H1 (cell line): ENCODE measurements around the gene ADIRF. TPM values are rescaled to one million over a fixed set of nuclear protein-coding genes. Genes with fewer than 3 reads are reported as not detected.

Source experiments
- CTCF ChIA-PET: fragments of 300-600 bp; sonication (Branson Sonifier 250); formaldehyde crosslinking; loops from one replicate; lab custom pipeline; 2021; ENCODE audit not compliant: partially characterized antibody; lab: Charles Lee
- POLR2A ChIA-PET: fragments of 300-600 bp; sonication (Branson Sonifier 250); formaldehyde crosslinking; loops from one replicate; lab custom pipeline; 2021; ENCODE audit warnings: inconsistent platforms; ENCODE audit not compliant: partially characterized antibody; lab: Charles Lee
- DNase-seq, 2 experiments: peaks; one replicate each; pipeline versions ENCODE4 v3.0.0 to v3.0.0-alpha.2; 2010 to 2022; ENCODE audit warnings: low spot score in 2 of 2, low read depth in 1 of 2, mixed read lengths in 1 of 2
- FAIRE-seq: peaks from 2 replicates; lab custom pipeline; 2011; peaks lifted over from hg19 to GRCh38; lab: Jason Lieb, UNC
- H2AFZ ChIP-seq: 2 replicates; pipeline ENCODE4 v1.8.1; 2012; ENCODE audit warnings: low read length, inconsistent platforms
- H2AK5ac ChIP-seq: 2 replicates; pipeline ENCODE4 v1.6.1; 2013; ENCODE audit warnings: low read depth, low read length
- H2BK120ac ChIP-seq: replicated peaks from 2 replicates; pipeline ENCODE3; 2013; ENCODE audit warnings: low read depth, low read length, inconsistent platforms
- H2BK12ac ChIP-seq: 2 replicates; pipeline ENCODE4 v1.6.1; 2013; ENCODE audit warnings: low read depth, low read length
- H2BK15ac ChIP-seq: 2 replicates; pipeline ENCODE4 v1.6.1; 2013; ENCODE audit warnings: low read length
- H2BK20ac ChIP-seq: 2 replicates; pipeline ENCODE4 v1.6.1; 2013; ENCODE audit warnings: low read length
- H2BK5ac ChIP-seq: 2 replicates; pipeline ENCODE4 v1.6.1; 2013; ENCODE audit warnings: low read depth, low read length
- H3K14ac ChIP-seq: 2 replicates; pipeline ENCODE4 v1.6.1; 2013; ENCODE audit warnings: inconsistent platforms; ENCODE audit not compliant: insufficient read length
- H3K18ac ChIP-seq: 2 replicates; pipeline ENCODE4 v1.6.1; 2013; ENCODE audit warnings: low read length; ENCODE audit errors: extremely low read depth
- H3K23ac ChIP-seq: 2 replicates; pipeline ENCODE4 v1.6.1; 2013; ENCODE audit warnings: inconsistent platforms; ENCODE audit not compliant: insufficient read length
- H3K23me2 ChIP-seq: 2 replicates; pipeline ENCODE4 v1.6.1; 2013; ENCODE audit warnings: low read depth, low read length
- H3K27ac ChIP-seq: 2 replicates; pipeline ENCODE4 v1.6.1; 2011; ENCODE audit warnings: low read depth, low read length, inconsistent platforms
- H3K27me3 ChIP-seq, 4 experiments: replicated peaks in 1 of 4; 1 replicate in 1 of 4; 2 replicates in 3 of 4; pipeline versions ENCODE4 v1.6.1 to v1.8.1; 2011 to 2013; ENCODE audit warnings: low read length in 3 of 4, mild to moderate bottlenecking in 3 of 4, inconsistent platforms in 2 of 4, mixed read lengths in 2 of 4, moderate library complexity in 1 of 4; ENCODE audit not compliant: control insufficient read depth in 3 of 4, insufficient read depth in 3 of 4; ENCODE audit errors: extremely low read depth in 1 of 4
- H3K36me3 ChIP-seq, 4 experiments: 2 replicates each; pipeline versions ENCODE4 v1.6.1 to v1.8.1; 2011 to 2013; ENCODE audit warnings: mild to moderate bottlenecking in 4 of 4, low read length in 3 of 4, moderate library complexity in 2 of 4, control low read depth in 1 of 4, inconsistent platforms in 1 of 4; ENCODE audit not compliant: insufficient read depth in 4 of 4, control insufficient read depth in 2 of 4
- H3K4ac ChIP-seq: replicated peaks from 2 replicates; pipeline ENCODE3; 2013; ENCODE audit warnings: low read length, low read depth, mixed read lengths, inconsistent platforms; ENCODE audit not compliant: insufficient read length
- H3K4me1 ChIP-seq, 4 experiments: replicated peaks in 1 of 4; 1 replicate in 1 of 4; 2 replicates in 3 of 4; pipeline versions ENCODE4 v1.6.1 to v1.8.1; 2011 to 2013; ENCODE audit warnings: low read length in 3 of 4, inconsistent platforms in 2 of 4, mixed read lengths in 1 of 4; ENCODE audit not compliant: insufficient read depth in 4 of 4, control insufficient read depth in 3 of 4
- H3K4me2 ChIP-seq, 2 experiments: 2 replicates each; pipeline versions ENCODE4 v1.6.1 to v1.8.1; 2011 to 2013; ENCODE audit warnings: low read depth in 2 of 2, low read length in 2 of 2, control low read depth in 1 of 2, inconsistent platforms in 1 of 2, mild to moderate bottlenecking in 1 of 2; ENCODE audit not compliant: insufficient read depth in 1 of 2
- H3K4me3 ChIP-seq, 4 experiments: fragments of 200-600, 300-600 bp in 1 of 4; sonication (generic), shearing (Covaris generic), sonication (Bioruptor Twin) in 1 of 4; 2 replicates each; pipeline versions ENCODE4 v1.5.1 to v1.8.1; 2011 to 2016; ENCODE audit warnings: low read length in 4 of 4, low read depth in 3 of 4, control low read depth in 2 of 4, inconsistent platforms in 2 of 4, mild to moderate bottlenecking in 2 of 4, mixed read lengths in 1 of 4, moderate library complexity in 1 of 4; ENCODE audit not compliant: insufficient read depth in 2 of 4; ENCODE audit errors: extremely low read depth in 1 of 4
- H3K56ac ChIP-seq: replicated peaks from 2 replicates; pipeline ENCODE3; 2013; ENCODE audit warnings: low read depth, mild to moderate bottlenecking, mixed read lengths, low read length, inconsistent platforms; ENCODE audit not compliant: insufficient read length
- H3K79me1 ChIP-seq: 2 replicates; pipeline ENCODE4 v1.6.1; 2013; ENCODE audit warnings: low read depth, low read length, control low read depth
- H3K79me2 ChIP-seq, 2 experiments: 2 replicates each; pipeline versions ENCODE4 v1.6.1 to v1.8.1; 2012 to 2013; ENCODE audit warnings: low read length in 2 of 2, mild to moderate bottlenecking in 2 of 2, inconsistent platforms in 1 of 2; ENCODE audit not compliant: insufficient read depth in 2 of 2, control insufficient read depth in 1 of 2
- H3K9ac ChIP-seq, 4 experiments: replicated peaks in 1 of 4; 1 replicate in 1 of 4; 2 replicates in 3 of 4; pipeline versions ENCODE4 v1.6.1 to v1.8.1; 2011 to 2013; ENCODE audit warnings: low read depth in 3 of 4, low read length in 3 of 4, control low read depth in 2 of 4, mild to moderate bottlenecking in 2 of 4, moderate library complexity in 2 of 4, inconsistent platforms in 1 of 4; ENCODE audit errors: extremely low read depth in 1 of 4
- H3K9me3 ChIP-seq, 2 experiments: 2 replicates each; pipeline versions ENCODE4 v1.6.1 to v1.8.1; 2012 to 2013; ENCODE audit warnings: mild to moderate bottlenecking in 2 of 2, moderate library complexity in 2 of 2, control low read depth in 1 of 2, inconsistent platforms in 1 of 2, low read depth in 1 of 2, low read length in 1 of 2, mixed read lengths in 1 of 2; ENCODE audit not compliant: insufficient read depth in 2 of 2
- H4K20me1 ChIP-seq, 2 experiments: replicated peaks in 1 of 2; 2 replicates each; pipeline versions ENCODE3 to v1.8.1; 2011 to 2013; ENCODE audit warnings: inconsistent platforms in 2 of 2, low read length in 2 of 2, mild to moderate bottlenecking in 1 of 2; ENCODE audit not compliant: insufficient read depth in 2 of 2, control insufficient read depth in 1 of 2
- H4K5ac ChIP-seq: 2 replicates; pipeline ENCODE4 v1.6.1; 2013; ENCODE audit warnings: low read length, low read depth, mixed read lengths, inconsistent platforms; ENCODE audit not compliant: insufficient read length
- H4K8ac ChIP-seq: 2 replicates; pipeline ENCODE4 v1.8.0; 2013; ENCODE audit warnings: mild to moderate bottlenecking, moderate library complexity, low read length, inconsistent platforms; ENCODE audit not compliant: insufficient read depth; ENCODE audit errors: extremely low read depth
- H4K91ac ChIP-seq: replicated peaks from 2 replicates; pipeline ENCODE3; 2013; ENCODE audit warnings: low read length, mixed read lengths, inconsistent platforms; ENCODE audit not compliant: insufficient read length
- CBX5 ChIP-seq: fragments of 300-800, 300-1000 bp; sonication (generic); IDR thresholded peaks from 2 replicates; pipeline ENCODE4 v1.7.1; 2016; ENCODE audit warnings: antibody characterized with exemption, low read length, low read depth
- CEBPB ChIP-seq: IDR thresholded peaks from 2 replicates; pipeline ENCODE4 v1.6.1; 2012; ENCODE audit warnings: low read depth, low read length
- CHD2 ChIP-seq: IDR thresholded peaks from 2 replicates; pipeline ENCODE4 v1.6.1; 2012; ENCODE audit warnings: low read length, improper control_type of control experiment
- CTCF ChIP-seq, 3 experiments: IDR thresholded peaks; 1 replicate in 2 of 3; 2 replicates in 1 of 3; pipeline versions ENCODE4 v1.5.1 to v1.6.1; 2011; ENCODE audit warnings: low read length in 3 of 3, mild to moderate bottlenecking in 3 of 3, inconsistent platforms in 2 of 3, low read depth in 1 of 3, moderate library complexity in 1 of 3; ENCODE audit not compliant: insufficient read depth in 1 of 3; ENCODE audit errors: control extremely low read depth in 1 of 3
- NANOG ChIP-seq: IDR thresholded peaks from 2 replicates; pipeline ENCODE4 v1.6.1; 2011; ENCODE audit warnings: low read length, low read depth, mild to moderate bottlenecking, inconsistent platforms; ENCODE audit not compliant: insufficient read depth, poor library complexity, severe bottlenecking
- YY1 ChIP-seq: IDR thresholded peaks from 2 replicates; pipeline ENCODE4 v1.6.1; 2011; ENCODE audit warnings: low read depth, mild to moderate bottlenecking, low read length
- WGBS, 2 experiments: shearing (Covaris generic) in 1 of 2; methylation state at CpG; one replicate each; pipeline versions ENCODE4 v1.1.6 to v1.1.7; 2013 to 2015; ENCODE audit warnings: low lambda C conversion rate in 2 of 2, mixed read lengths in 2 of 2, inconsistent platforms in 1 of 2, low coverage in 1 of 2, missing lambda C conversion rate in 1 of 2; ENCODE audit not compliant: insufficient replicate concordance in 2 of 2, insufficient coverage in 1 of 2, insufficient read length in 1 of 2; ENCODE audit errors: extremely low coverage in 1 of 2, missing lambda C conversion rate in 1 of 2; 5-methylcytosine and 5-hydroxymethylcytosine counted together
- polyA plus RNA-seq, 7 experiments: library from polyadenylated mRNA; depleted of rRNA in 3 of 7; stranded (reverse) in 5 of 7; unstranded in 2 of 7; fragments of >200 nt in 5 of 7; fragments of 200-250 nt in 2 of 7; gene quantifications; 1 replicate in 5 of 7; 2 replicates in 1 of 7; 4 replicates in 1 of 7; pipeline versions ENCODE4 v1.2.1 to v1.2.3, GENCODE V29; 2011 to 2013; ENCODE audit warnings: missing spikeins in 2 of 7, mixed read lengths in 2 of 7
- total RNA-seq: library from RNA; stranded (reverse); fragmentation: NEBNext Ultra II Directional; extraction: Animal tissue kit (Norgen Biotek cat#: 25700); gene quantifications from 2 replicates; pipeline ENCODE4 v1.2.1, GENCODE V29; 2021

Gene ADIRF
- total and polyA plus RNA-seq, 2 of the 8 experiments (the other 6 are each of a cell fraction or from before 2014, with no cell fraction given): not detected

- 79% methylated on average over 6 of the region's 6 CpGs; no CpG with 5 or more reads in 1 of the 2 experiments for WGBS, 2 experiments
These were observed 27.6 kb upstream of the ADIRF start for GRCh38 chr10:86940677-86941076.

More at GRCh38 chr10:86940677-86941076, 27.6 kb upstream of the ADIRF start:
- Histone ChIP-seq H3K9me3 (no peaks in the 10 kb centered on the region), H3K4me2 (no peak overlapping the region), H3K56ac (no peak overlapping the region), H3K18ac (no peak overlapping the region), H4K5ac (no peak overlapping the region), H2AK5ac (no peak overlapping the region), H4K91ac (no peak overlapping the region), H3K14ac (no peak overlapping the region), H3K4ac (no peak overlapping the region), H2BK120ac (no peak overlapping the region), H2AFZ (no peak overlapping the region), H3K23ac (no peak overlapping the region), H3K9ac (no peak overlapping the region), H4K8ac (0 out of 2 replicates have a peak overlapping the region, but pooled peaks have one; percentile 4), H4K20me1 (peaks cover 0 to 1% of the 10 kb centered on the region in 2 experiments), H2BK15ac (no peak overlapping the region), H2BK20ac (no peak overlapping the region), H3K79me2 (no peaks in the 10 kb centered on the region), H3K79me1 (no peaks in the 10 kb centered on the region), H2BK5ac (no peak overlapping the region), H3K27ac (no peak overlapping the region), H2BK12ac (no peak overlapping the region; the same call in 1 of the 2 replicates), H3K27me3 (peaks cover 0 to 3% (median 0%) of the 10 kb centered on the region in 4 experiments; a peak in 2 of 7 replicates), H3K23me2 (no peaks in the 10 kb centered on the region), H3K36me3 (no peaks in the 10 kb centered on the region), H3K4me3 (no peak overlapping the region), H3K4me1 (peaks cover 0 to 2% (median 1%) of the 10 kb centered on the region in 4 experiments; a peak in 5 of 7 replicates)
- ChIA-PET POLR2A (interaction anchor here (0.9 to 2.3 kb wide), 5 partner anchors 14 to 27 kb away, joined by 3 to 8 read pairs (median 3); partner anchors contain the start of gene SNCG), CTCF (interaction anchor here (1.0 to 26.4 kb wide), 8 partner anchors 14 to 276 kb away, joined by 3 to 975 read pairs (median 11); partner anchors contain the start of genes ADIRF, MMRN2 and SNCG)
- TF ChIP-seq CTCF (IDR thresholded peaks at IDR 0.05; ENCODE audit: control extremely low read depth in 1 of 3, insufficient read depth in 1 of 3, low read depth in 1 of 3, low read length in 3 of 3) (no peak), NANOG (no peak), CHD2 (no peak), CEBPB (no peak), CBX5 (no peak), YY1 (no peak)
- FAIRE-seq: no peak
- DNase-seq: no peak
